Measurements from ENCODE around the gene STARD5. TPM values are rescaled to one million over a fixed set of nuclear protein-coding genes. Genes with fewer than 3 reads are reported as not detected.

Gene STARD5
- total and polyA plus RNA-seq, 7 donors = 0.66 to 26.1 (median 6.4) TPM

DNA sequence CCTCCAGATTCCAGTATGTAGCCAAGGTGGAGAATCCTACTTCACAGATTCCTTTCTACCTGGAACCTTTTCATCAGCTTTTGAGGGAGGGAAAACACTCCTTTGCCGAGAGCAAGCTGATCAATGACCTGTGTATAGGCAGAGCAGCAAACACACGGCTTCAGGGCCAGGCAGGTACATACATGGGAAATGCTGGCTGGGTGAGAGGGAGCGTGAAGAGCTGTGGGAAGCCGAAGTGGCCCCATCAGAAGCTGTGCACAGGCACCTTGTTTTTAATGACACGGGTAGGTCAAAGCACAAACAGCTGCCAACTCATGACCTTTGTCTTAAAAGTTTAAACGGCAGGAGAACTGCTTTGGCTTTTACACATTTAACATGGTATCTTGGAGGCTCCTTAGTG lies 25.3 kb downstream of the STARD5 start:
- Histone ChIP-seq H3K27ac (no peak overlapping the region), H3K4me3 (peak overlapping the region in 2 of 4 donors; percentile 5 to 31), H3K4me1 (peaks cover 0 to 4% (median under 1%) of the 10 kb centered on the region in 4 donors), H3K9me3 (no peaks in the 10 kb centered on the region), H3K36me3 (no peaks in the 10 kb centered on the region), H3K27me3 (no peaks in the 10 kb centered on the region)
- no peak for DNase-seq
- intact Hi-C loops (cut with DNase I) = no loop called here
- TF ChIP-seq POLR2AphosphoS5 (IDR thresholded peaks at IDR 0.05) (no peak), EP300 (IDR thresholded peaks at IDR 0.05) (no peak), POLR2A (IDR thresholded peaks at IDR 0.05) (no peak)
- TF ChIP-seq, protein P1, sequence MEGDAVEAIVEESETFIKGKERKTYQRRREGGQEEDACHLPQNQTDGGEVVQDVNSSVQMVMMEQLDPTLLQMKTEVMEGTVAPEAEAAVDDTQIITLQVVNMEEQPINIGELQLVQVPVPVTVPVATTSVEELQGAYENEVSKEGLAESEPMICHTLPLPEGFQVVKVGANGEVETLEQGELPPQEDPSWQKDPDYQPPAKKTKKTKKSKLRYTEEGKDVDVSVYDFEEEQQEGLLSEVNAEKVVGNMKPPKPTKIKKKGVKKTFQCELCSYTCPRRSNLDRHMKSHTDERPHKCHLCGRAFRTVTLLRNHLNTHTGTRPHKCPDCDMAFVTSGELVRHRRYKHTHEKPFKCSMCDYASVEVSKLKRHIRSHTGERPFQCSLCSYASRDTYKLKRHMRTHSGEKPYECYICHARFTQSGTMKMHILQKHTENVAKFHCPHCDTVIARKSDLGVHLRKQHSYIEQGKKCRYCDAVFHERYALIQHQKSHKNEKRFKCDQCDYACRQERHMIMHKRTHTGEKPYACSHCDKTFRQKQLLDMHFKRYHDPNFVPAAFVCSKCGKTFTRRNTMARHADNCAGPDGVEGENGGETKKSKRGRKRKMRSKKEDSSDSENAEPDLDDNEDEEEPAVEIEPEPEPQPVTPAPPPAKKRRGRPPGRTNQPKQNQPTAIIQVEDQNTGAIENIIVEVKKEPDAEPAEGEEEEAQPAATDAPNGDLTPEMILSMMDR (IDR thresholded peaks at IDR 0.05) = no peak
- WGBS, 2 donors = 28 to 36% methylated on average over 6 of the region's 6 CpGs

DNA sequence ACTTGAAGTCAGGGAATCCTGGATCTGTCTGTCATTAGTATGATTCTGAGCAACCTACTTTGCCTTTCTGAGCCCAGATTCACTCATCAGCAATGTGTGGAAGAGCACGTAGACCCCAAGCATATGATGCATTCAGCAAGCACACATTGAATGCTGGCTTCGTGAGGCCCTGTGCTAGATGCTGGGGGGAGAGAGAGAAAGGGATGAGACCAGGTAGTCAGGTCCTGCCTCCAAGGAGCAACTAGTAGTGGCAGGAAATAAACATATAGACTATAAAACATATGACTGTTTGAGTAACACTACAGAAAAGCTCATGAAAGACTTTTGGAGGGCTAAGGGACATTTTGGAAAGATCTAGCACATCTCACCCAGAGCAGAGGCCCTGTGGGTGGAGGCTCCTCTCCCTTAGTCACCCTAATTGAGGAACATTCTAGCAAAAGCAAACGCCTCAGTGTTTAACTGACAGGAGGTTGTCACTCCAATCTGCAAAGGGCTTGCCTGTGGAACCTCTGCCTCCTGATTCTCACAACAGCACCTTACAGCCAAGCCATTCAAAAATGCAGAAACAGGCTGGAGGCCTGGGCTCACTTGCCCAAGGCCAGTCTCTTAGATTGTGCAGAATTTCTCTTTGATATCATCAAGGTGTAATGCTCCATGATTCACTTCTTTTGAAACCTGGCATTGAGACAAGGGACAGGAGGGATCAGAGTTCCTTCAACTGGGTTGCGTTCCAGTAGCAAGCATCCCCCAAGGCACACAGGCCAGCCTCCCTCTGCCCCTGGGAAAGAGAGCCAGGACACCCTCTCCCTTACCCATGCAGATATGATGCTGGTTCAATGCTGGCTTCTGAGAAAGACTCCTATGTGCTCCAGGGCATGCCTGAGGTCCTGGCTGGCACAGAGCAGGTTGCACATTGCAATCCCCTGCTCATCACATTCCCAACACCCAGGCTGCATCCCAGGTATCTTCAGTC lies 26.1 kb downstream of the STARD5 start:
- peak overlapping the region in 3 of 4 donors; percentile 2 to 64 (median 16) for H3K27ac ChIP-seq
- WGBS, 2 donors = 53 to 78% methylated on average over 4 of the region's 4 CpGs
- no peaks in the 10 kb centered on the region for H3K9me3 ChIP-seq
- TF ChIP-seq EP300 (IDR thresholded peaks at IDR 0.05) (no peak), POLR2AphosphoS5 (IDR thresholded peaks at IDR 0.05) (no peak), POLR2A (IDR thresholded peaks at IDR 0.05) (no peak)
- intact Hi-C loops (cut with DNase I) = no loop called here
- H3K4me3 ChIP-seq = peak overlapping the region in 2 of 4 donors; percentile 27 to 31
- H3K4me1 ChIP-seq = peaks cover 0 to 4% (median 0%) of the 10 kb centered on the region in 4 donors
- no peaks in the 10 kb centered on the region for H3K27me3 ChIP-seq
- DNase-seq = no peak
- no peaks in the 10 kb centered on the region for H3K36me3 ChIP-seq

DNA sequence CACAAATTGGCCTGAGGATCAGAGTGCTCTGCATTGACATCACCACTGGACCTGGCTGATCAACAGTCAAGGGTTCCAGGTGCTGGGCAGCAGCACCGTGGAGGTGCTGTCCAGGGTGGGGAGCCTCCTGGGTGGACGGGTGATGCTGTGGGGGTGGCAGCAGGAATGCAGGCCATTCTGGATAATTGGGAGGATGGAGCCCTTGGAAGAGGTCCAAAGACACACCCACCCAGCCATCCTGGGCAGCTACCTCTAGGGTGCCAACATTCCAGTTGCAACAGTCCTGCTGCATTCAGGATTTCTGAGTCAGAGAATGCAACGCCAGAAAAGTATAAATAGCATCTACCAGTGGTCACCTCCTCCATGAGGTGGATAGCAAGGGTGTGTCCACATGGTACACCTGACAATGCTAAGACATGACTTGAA lies 26.8 kb downstream of the STARD5 start:
- 38 to 67% methylated on average over 3 of the region's 3 CpGs for WGBS, 2 donors
- Histone ChIP-seq H3K27me3 (no peaks in the 10 kb centered on the region), H3K4me1 (peaks cover 0 to 4% (median 0%) of the 10 kb centered on the region in 4 donors), H3K9me3 (no peaks in the 10 kb centered on the region), H3K27ac (peak overlapping the region; percentile 16 to 64 (median 44)), H3K36me3 (no peaks in the 10 kb centered on the region), H3K4me3 (peak overlapping the region in 3 of 4 donors; percentile 15 to 31 (median 27))
- intact Hi-C loops (cut with DNase I) = no loop called here
- DNase-seq = no peak
- TF ChIP-seq, protein P1 (IDR thresholded peaks at IDR 0.05) = no peak
- TF ChIP-seq POLR2A (IDR thresholded peaks at IDR 0.05) (no peak), EP300 (IDR thresholded peaks at IDR 0.05) (no peak), POLR2AphosphoS5 (IDR thresholded peaks at IDR 0.05) (no peak)

DNA sequence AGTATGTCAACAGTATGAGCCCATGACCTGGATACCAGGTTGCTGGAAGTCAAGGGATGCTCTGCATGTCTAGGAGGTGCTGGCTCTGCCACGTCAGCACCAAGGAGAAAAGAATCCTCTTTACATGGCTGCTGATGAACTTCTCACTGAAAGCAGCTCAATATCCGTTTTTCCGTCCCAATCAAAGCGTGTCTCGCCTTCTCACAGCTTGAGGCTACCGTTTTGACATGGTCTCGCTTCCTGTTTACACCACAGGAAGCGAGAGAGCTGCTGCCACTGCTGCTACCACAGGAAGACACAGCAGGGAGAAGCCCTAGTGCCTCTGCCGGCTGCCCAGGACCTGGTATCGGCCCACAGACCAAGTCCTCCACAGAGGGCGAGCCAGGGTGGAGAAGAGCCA lies 27.3 kb downstream of the STARD5 start:
- DNase-seq = peak; percentile 73
- H3K4me3 ChIP-seq = peak overlapping the region in 3 of 4 donors; percentile 15 to 31 (median 27)
- H3K27ac ChIP-seq = peak overlapping the region; percentile 16 to 64 (median 44)

More for the DNA sequence above, 27.3 kb downstream of the STARD5 start:
- 44 to 78% methylated on average over 11 of the region's 11 CpGs for WGBS, 2 donors
- intact Hi-C loops (cut with DNase I) = no loop called here
- Histone ChIP-seq H3K36me3 (no peaks in the 10 kb centered on the region), H3K27me3 (no peaks in the 10 kb centered on the region), H3K4me1 (peaks cover 0 to 4% (median 0%) of the 10 kb centered on the region in 4 donors), H3K9me3 (no peaks in the 10 kb centered on the region)
- TF ChIP-seq, protein P1 (IDR thresholded peaks at IDR 0.05) = no peak
- TF ChIP-seq POLR2AphosphoS5 (IDR thresholded peaks at IDR 0.05) = peak in 3 of 4 donors; percentile 36 to 72 (median 55)
